Right ventricle myocardium inferior (tissue), 1 donor: ENCODE results near the gene FAF1. TPM values are rescaled to one million over a fixed set of nuclear protein-coding genes. Genes with fewer than 3 reads are reported as not detected.
"Not testable (repeated sequence)": the region's sequence is repeated elsewhere in the genome, so short reads cannot be mapped to it uniquely, and the experiment has no call there.

ENCODE experiments used
- ATAC-seq: fragments of 200-7000 bp; cut with Tn5 transposase; one replicate; pipeline ENCODE4 v1.9.1; 2020; ENCODE audit warnings: mild to moderate bottlenecking, moderate library complexity
- DNase-seq: peaks from one replicate; pipeline ENCODE4 v3.0.0; 2021; ENCODE audit errors: missing footprints
- intact Hi-C: fragments of 100-400 bp; cut with DNase I; formaldehyde crosslinking; loops from one replicate; pipeline ENCODE4 v1.11.0; 2022
- total RNA-seq: library from RNA; stranded (reverse); fragmentation: NEBNext Ultra II Directional; extraction: Animal tissue kit (Norgen Biotek cat#: 25700); gene quantifications from one replicate; pipeline ENCODE4 v1.2.1, GENCODE V29; 2021
- donor health status: DM: no; HTN: yes; CAD: no; lungs with severe emphysema.

The FAF1 gene
- total RNA-seq, 1 donor from 2014 or later: 80.4 TPM

DNA sequence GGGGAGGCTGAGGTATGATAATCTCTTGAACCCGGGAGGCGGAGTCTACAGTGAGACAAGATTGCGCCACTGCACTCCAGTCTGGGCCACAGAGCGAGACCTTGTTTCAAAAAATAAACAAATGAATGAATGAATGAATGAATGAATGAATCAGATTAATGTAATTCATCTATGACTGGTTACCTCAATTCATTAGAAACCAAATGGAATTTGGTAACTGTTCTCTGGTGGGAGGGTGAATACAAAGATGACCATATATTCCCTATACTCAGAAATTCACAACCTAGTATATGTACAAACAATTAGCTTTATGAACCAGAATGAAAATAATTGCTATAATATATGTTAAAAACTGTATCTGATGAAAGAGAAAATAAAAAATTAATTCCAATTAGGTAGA lies 80.9 kb downstream of the FAF1 start:
- intact Hi-C loops: no loop called here
- ATAC-seq (no peak), DNase-seq (no peak)

DNA sequence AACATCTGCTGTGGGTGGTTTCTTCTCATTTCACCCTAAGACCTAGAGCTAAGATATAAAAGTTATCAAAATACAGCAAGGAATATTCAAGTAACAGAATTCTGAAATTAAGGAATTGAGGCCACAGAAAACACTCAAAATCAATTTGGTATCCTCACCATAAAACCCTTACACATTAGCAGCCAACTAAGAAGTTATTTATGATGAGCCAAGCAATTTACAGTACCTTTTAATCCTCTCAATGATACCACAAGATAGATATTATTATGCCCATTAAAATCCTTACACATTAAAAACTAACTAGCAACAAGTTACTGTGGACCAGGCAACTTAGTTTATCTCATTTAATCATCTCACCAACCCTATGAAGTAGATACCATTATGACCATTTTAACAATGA lies 81.6 kb downstream of the FAF1 start:
- ATAC-seq: no peak
- DNase-seq: no peak
- intact Hi-C loops: no loop called here

DNA sequence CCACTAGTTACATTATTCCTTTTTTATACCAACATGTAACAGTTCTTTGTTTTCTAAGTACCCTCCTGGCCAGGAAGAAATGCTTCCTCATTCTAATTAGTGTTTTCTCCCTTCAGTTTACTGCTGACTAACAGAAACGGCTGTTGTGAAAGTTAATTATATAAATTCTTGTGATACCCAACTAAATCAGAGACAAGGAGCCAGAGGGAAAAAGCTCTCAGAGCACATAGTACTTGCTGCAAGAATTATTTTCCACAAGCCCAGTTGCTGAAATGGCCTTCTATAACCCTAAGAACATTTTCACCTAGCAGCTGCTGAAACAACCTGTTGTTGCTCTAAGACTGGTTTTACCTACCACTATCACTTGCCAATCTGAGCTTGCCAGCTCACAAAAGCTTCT lies 82.4 kb downstream of the FAF1 start:
- ATAC-seq: no peak
- intact Hi-C loops: no loop called here

DNA sequence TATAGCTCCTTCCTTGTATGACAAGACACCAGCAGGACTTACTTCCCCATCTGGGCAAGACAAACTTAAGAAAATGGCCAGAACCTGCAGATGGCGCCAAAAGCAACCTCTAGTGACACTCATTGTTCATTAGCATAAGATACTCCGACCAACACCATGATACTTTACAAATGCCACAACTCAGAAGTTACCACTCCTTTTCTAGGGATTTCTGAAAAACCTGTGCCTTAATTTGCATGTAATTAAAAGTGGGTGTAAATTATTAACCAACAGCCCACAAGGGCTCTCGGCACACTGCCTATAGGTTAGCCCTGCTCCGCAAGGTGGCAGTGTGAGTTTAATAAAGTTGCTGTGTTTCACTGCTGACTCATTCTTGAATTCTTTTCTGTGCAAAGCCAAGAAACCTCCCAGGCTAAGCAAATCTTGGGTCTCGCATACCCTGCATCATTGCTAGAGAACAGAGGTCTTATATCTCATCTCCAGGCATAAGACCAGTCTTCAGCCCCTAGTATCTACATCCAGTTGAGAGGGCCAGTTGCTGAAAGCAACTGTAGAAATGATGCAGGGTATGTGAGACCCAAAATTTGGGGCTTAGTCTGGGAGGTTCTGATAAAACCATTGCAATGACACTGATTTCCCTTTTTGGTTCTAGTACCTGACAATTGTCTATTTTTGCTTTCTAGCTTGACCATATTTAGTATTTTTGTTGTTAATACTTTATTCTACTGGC lies 86.4 kb downstream of the FAF1 start:
- intact Hi-C loops: no loop called here
- DNase-seq (no peak), ATAC-seq (no peak)

More for the DNA sequence above, 82.4 kb downstream of the FAF1 start:
- DNase-seq: no peak

DNA sequence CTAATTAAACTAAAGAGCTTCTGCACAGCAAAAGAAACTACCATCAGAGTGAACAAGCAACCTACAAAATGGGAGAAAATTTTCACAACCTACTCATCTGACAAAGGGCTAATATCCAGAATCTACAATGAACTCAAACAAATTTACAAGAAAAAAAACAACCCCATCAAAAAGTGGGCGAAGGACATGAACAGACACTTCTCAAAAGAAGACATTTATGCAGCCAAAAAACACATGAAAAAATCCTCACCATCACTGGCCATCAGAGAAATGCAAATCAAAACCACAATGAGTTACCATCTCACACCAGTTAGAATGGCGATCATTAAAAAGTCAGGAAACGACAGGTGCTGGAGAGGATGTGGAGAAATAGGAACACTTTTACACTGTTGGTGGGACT lies 95.2 kb downstream of the FAF1 start:
- DNase-seq, intact Hi-C loops, ATAC-seq: not testable (repeated sequence)

DNA sequence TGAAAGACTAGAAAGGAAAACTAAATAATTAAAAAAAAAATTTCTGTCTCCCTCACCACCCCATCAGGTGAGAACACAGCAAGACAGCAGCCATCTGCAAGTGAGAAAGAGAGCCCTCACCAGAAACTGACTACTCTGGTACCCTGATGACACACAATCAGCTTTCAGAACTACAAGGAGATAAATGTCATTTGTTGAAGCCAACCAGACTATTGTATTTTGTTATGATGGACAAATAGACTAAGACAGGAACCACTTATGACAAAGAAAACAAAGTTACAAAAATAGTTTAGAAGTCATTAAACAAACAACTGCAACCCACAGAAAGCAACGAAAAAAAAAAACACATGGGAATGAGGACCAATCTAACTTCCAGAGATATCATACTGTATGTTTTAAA lies 98.3 kb downstream of the FAF1 start:
- intact Hi-C loops: no loop called here
- ATAC-seq (no peak), DNase-seq (no peak)

DNA sequence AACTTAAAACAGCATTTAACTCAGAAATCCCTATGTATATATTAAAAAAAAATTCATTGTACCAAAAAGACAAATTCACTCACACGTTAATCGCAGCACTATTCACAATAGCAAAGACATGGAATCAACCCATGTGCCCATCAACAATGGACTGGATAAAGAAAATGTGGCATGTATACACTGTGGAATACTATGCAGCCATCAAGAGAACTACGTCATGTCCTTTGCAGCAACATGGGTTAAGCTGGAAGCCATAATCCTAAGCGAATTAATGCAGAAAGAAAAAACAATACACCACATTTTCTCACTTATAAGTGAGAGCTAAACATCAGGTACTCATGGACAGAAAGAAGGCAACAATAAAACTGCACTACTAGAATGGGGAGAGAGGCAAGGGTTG lies 99.4 kb downstream of the FAF1 start:
- intact Hi-C loops: no loop called here
- DNase-seq (no peak), ATAC-seq (no peak)

DNA sequence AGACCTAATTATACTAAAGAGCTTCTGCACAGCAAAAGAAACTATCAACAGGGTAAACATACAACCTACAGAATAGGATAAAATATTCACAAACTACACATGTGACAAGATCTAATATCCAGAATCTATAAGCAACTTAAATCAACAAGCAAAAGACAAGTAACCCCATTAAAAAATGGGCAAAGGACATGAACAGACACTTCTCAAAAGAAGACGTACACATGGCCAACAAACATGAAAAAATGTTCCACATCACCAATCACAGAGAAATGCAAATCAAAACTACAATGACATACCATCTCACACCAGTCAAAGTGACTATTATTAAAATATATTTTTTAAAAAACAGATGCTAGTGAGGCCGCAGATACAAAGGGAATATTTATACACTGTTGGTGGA lies 99.8 kb downstream of the FAF1 start:
- no peak for DNase-seq
- no peak for ATAC-seq

DNA sequence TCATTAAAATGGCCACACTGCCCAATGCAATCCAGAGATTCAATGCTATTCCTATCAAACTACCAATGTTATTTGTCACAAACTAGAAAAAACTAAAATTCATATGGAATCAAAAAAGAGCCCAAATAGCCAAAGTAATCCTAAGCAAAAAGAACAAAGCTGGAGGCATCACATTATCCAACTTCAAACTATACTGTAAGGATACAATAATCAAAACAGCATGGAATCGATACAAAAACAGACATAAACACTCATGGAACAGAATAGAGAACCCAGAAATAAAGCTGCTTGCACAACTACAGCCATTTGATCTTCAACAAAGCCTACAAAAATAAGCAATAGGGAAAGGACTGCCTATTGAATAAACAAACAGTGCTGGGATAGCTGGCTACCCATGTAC lies 100.4 kb downstream of the FAF1 start:
- intact Hi-C loops: no loop called here
- ATAC-seq (no peak), DNase-seq (no peak)

More for the DNA sequence above, 99.8 kb downstream of the FAF1 start:
- intact Hi-C loops: no loop called here

DNA sequence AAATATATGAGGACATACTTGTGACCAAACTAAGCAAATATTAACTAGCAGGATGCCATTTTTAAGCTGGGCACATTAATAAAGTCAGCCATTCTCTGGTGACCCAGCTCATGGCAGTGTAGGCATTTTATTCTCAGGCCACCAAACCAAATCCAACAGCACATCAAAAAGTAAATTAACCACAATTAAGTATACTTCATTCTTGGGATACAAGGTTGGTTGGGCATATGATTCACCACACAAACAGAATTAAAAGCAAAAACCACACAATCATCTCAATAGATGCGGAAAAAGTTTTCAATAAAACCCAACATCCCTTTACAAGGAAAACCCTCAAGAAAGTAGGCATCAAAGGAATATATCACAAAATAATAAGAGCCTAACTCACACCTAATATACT lies 101.3 kb downstream of the FAF1 start:
- intact Hi-C loops: no loop called here
- ATAC-seq (no peak), DNase-seq (no peak)

DNA sequence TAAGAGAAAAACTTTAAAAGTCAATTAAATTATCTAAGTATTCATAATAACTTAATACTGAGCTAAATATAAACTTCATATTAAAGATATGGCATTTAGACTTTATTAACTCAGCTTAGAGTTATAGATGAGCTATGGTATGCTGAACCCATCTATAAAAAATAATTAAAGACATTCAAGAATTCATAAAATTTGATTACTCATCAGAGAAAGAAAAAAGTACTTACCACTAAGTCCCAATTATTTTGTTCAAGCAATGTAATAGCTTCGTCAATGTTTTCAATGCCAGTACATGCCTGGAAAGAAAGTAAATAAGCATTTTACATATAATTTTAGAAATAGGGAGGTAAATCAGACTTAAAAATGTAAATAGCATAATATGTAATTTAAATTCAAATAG lies 102.4 kb downstream of the FAF1 start:
- DNase-seq (no peak), ATAC-seq (no peak)
- intact Hi-C loops: no loop called here

DNA sequence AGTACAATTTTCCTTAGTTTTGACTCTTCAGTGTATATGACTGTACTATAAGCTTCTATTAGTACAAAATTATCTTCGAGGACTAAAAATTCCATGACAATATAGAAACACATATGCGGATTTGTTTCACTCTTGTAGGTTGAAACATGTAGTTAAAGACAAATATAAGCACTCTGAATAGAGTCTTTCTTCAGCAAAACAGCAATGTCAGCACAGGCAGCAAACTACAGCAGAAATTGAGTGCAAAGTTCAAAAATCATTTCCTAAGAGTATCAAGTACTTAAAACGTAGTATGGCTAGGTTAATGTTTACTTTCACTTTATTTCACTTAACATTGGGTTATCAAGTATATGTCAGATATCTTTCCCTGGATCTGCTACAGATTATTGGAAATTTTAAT lies 106.7 kb downstream of the FAF1 start:
- intact Hi-C loops: no loop called here
- DNase-seq: no peak
- ATAC-seq: no peak

DNA sequence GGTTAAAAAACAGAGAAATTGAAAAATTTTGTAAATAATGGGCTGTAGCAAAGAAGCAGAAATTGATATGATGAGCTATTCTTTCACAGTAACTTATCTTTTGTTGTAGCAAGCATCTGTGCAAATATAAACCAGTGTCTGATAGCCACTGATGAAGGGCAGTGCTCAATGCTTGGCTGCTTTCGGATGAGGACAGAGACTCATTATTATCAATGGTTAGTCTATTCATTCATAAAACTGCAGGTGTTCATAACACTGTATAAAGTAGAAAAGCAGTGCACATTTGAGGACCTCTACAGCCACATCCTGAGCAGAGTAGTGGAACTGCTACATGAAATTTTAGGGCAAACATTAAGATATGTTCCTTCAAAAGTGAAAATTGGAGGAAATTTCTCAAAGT lies 107.2 kb downstream of the FAF1 start:
- intact Hi-C loops: no loop called here
- DNase-seq (no peak), ATAC-seq (no peak)

DNA sequence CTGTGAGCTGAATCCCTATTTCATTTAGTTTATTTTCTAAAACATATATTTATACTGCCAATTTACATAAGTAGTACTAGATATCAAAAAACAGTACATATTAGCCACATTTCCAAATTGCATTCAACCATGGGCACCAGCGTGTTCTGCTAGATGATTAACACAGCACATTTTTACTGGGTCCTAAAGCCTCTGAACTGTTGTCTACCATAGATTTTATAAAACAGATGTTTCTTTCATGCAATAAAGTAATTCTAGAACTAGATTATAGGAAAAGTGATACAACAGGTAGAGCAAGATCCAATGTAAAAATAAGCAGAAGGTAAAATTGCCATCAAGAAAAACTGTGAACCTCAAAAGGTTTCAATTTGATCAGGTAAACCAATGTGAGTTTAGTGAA lies 108.6 kb downstream of the FAF1 start:
- DNase-seq: no peak
- intact Hi-C loops: no loop called here
- ATAC-seq: no peak

DNA sequence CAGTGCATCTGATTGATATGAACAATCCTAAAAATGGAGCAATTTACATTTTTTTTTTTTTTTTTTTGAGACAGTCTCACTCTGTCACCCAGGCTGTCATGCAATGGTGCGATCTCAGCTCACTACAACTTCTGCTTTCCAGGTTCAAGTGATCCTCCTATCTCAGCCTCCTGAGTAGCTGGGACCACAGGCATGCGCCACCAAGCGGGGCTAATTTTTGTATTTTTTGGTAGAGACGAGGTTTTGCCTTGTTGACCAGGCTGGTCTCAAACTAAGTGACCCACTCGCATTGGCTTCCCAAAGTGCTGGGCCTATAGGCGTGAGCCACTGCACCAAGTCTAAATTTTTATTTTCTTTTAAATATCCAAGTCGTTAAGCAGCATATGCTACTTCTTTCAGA lies 109.0 kb downstream of the FAF1 start:
- no peak for ATAC-seq
- intact Hi-C loops: no loop called here

DNA sequence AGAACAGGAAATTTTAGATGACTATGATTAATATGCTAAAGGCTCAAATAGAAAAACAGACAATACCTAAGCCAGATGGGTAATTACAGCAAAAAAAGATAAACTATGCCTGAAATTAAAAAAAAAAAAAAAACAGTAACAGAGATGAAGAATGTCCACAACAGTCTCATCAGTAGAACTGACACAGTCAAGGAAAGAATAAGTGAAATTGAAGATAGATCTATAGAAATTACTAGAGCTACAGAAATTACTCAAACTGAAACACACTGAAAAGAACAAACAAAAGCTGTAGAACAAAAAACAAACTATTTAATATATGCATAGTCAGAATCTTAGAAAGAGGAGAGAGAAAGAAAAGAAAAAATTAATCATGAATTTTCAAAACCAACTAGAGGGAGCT lies 112.8 kb downstream of the FAF1 start:
- no peak for ATAC-seq

More for the DNA sequence above, 109.0 kb downstream of the FAF1 start:
- no peak for DNase-seq

DNA sequence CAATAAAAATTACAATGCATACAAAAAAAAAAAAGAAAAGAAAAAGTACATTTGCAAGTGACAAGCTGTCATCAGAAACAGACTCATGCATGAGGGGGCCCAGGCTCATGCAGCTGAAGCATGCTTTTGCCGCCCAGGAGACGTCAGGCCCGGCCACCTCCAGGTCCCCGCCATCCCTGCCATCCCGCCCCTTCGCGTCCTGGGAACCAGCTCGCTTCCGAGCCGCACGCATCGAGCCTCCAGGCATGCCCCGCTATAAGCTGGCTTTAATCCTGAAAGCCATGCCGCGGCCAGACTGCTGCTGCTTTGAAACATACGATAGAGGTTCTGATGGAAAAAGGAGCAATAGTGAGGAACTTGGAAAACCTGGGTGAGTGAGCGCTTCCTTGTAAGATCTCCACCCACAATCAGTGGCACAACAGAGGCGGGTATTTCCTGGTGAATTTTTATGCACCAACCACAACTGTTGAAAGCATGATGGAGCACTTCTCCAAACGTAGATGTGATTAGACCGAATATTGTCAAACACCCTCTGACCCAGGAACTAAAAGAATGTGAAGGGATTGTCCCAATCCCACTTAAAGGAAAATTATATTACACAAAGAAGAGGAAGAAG lies 113.7 kb downstream of the FAF1 start:
- ATAC-seq (no peak), DNase-seq (no peak)
- intact Hi-C loops: no loop called here

More for the DNA sequence above, 112.8 kb downstream of the FAF1 start:
- intact Hi-C loops: no loop called here
- DNase-seq: no peak

DNA sequence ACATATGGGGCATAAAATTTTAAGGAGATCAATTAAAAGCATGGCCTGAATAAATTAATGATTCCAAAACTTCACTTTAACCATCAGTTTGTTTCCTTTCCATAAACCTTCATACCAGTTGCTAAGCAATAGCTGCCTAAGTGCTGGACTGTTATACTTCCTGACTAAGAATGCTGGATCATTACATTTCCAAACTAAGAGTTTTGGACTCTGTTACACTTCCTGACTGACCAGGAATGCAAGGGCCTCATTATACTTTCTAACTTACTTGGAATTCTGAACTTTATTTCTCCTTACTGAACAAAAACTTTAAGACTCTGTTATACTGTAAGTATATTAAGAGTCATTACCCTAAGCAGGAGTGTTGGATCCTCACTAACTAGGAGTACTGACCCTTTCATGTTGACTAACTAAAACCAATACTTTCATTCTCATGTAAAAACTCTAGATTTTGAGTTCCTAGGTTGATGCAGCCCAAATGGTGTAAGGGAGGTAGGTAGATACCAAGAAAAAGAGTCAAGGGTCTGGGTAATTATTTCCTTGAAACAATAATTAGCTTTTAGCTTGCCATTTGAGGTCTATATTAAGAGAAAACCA lies 118.2 kb downstream of the FAF1 start:
- ATAC-seq (peak; percentile 39), DNase-seq (no peak)
- intact Hi-C loops: no loop called here

DNA sequence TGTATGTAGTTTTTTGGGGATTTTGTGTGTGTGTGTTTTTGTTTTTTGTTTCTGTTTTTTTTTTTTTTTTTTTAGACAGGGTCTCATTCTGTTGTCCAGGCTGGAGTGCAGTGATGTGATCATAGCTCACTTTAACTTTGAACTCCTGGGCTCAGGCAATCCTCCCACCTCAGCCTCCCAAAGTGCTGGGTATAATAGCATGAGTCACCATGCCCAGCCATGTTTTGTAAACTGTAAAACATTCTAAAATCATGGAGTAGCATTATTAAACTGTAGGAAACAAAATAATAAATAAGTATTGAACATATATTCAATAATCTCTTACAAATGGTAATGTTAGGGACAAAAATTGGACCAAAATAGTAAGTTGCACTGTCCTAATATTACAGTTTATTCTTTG lies 124.0 kb downstream of the FAF1 start:
- DNase-seq: no peak
- no peak for ATAC-seq
- intact Hi-C loops: no loop called here

DNA sequence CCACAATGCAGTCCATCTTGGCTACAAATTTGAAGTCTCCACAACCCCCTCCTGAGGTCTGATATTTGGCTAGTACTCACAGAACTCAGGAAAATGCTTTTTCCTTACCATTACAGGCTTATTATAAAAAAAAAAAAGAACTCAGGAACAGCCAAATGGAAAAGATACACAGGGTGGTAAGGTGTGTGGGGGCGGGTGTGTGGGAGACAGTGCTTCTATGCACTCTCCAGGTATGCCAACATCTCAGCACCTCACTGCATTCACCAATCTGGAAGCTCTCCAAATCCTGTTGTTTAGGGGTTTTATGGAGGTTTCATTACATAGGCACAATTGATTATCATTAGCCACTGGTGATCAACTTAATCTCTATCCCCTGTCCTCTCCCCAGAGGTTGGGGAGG lies 126.9 kb downstream of the FAF1 start:
- intact Hi-C loops: no loop called here
- no peak for DNase-seq
- no peak for ATAC-seq
